Forelimb muscle (tissue), 1 donor: ENCODE results near the gene GATD1. TPM values are rescaled to one million over a fixed set of nuclear protein-coding genes. Genes with fewer than 3 reads are reported as not detected.
A peak's percentile ranks its signal among the peaks of the same experiment; 100 is the strongest.

ENCODE experiments used
- DNase-seq: peaks from one replicate; pipeline ENCODE4 v3.0.0-alpha.2; 2013; ENCODE audit warnings: low read depth
- polyA plus RNA-seq: library from polyadenylated mRNA; unstranded; fragments of 120-200 nt; gene quantifications from one replicate; pipeline ENCODE4 v1.2.1, GENCODE V29; 2013; ENCODE audit not compliant: insufficient read length

Gene GATD1
- polyA plus RNA-seq, 1 donor: 40.5 TPM

- DNase-seq: no peak
These were observed 50.0 kb downstream of the GATD1 start for GRCh38 chr11:727281-727701.

GRCh38 chr11:726278-727220 lies 50.7 kb downstream of the GATD1 start:
- DNase-seq: no peak

- no peak for DNase-seq
These were observed 51.6 kb downstream of the GATD1 start for GRCh38 chr11:725624-726202.

- DNase-seq: no peak
These were observed 52.4 kb downstream of the GATD1 start for GRCh38 chr11:724778-725386.

- no peak for DNase-seq
These were observed 53.1 kb downstream of the GATD1 start for GRCh38 chr11:724049-724777.

- peak; percentile 32 for DNase-seq
These were observed 54.0 kb downstream of the GATD1 start for GRCh38 chr11:723120-723883.

- no peak for DNase-seq
These were observed 54.9 kb downstream of the GATD1 start for GRCh38 chr11:722346-722811.

GRCh38 chr11:721741-722345 lies 55.4 kb downstream of the GATD1 start:
- DNase-seq: no peak

GRCh38 chr11:721247-721740 lies 56.0 kb downstream of the GATD1 start:
- DNase-seq: no peak

GRCh38 chr11:720642-721246 lies 56.5 kb downstream of the GATD1 start:
- DNase-seq: no peak

- no peak for DNase-seq
These were observed 57.2 kb downstream of the GATD1 start for GRCh38 chr11:720017-720641.

- no peak for DNase-seq
These were observed 57.9 kb downstream of the GATD1 start for GRCh38 chr11:719214-720016.

Other genes starting within 250 kb of the GATD1 start
- gene HRAS, start 241.9 kb downstream of the GATD1 start, polyA plus RNA-seq: 120 TPM
- 7.3 TPM for gene LRRC56, start 240.0 kb downstream of the GATD1 start, polyA plus RNA-seq
- 0.52 TPM for gene LMNTD2, start 216.7 kb downstream of the GATD1 start, polyA plus RNA-seq
- 1.8 TPM for gene RASSF7, start 216.5 kb downstream of the GATD1 start, polyA plus RNA-seq
- gene PHRF1, start 201.0 kb downstream of the GATD1 start, polyA plus RNA-seq: 18.4 TPM
- 14.9 TPM for gene IRF7, start 161.5 kb downstream of the GATD1 start, polyA plus RNA-seq
- 1.9 TPM for gene CDHR5, start 152.5 kb downstream of the GATD1 start, polyA plus RNA-seq
- 97.2 TPM for gene SCT, start 150.3 kb downstream of the GATD1 start, polyA plus RNA-seq
- gene DRD4, start 140.2 kb downstream of the GATD1 start, polyA plus RNA-seq: 1.1 TPM
- 28.7 TPM for gene DEAF1, start 82.3 kb downstream of the GATD1 start, polyA plus RNA-seq
- gene TMEM80, start 81.7 kb downstream of the GATD1 start, polyA plus RNA-seq: 17.0 TPM
- 2.0 TPM for gene EPS8L2, start 71.3 kb downstream of the GATD1 start, polyA plus RNA-seq
- gene TALDO1, start 30.0 kb downstream of the GATD1 start, polyA plus RNA-seq: 59.5 TPM
- 0.70 TPM for gene CEND1, start 12.6 kb upstream of the GATD1 start, polyA plus RNA-seq
- gene SLC25A22, start 20.8 kb upstream of the GATD1 start, polyA plus RNA-seq: 9.2 TPM
- gene PIDD1, start 27.7 kb upstream of the GATD1 start, polyA plus RNA-seq: 11.2 TPM
- gene RPLP2, start 32.5 kb upstream of the GATD1 start, polyA plus RNA-seq: 1,639 TPM
- gene PNPLA2, start 41.4 kb upstream of the GATD1 start, polyA plus RNA-seq: 27.6 TPM
- gene CRACR2B, start 50.4 kb upstream of the GATD1 start, polyA plus RNA-seq: 17.6 TPM
- gene CD151, start 55.5 kb upstream of the GATD1 start, polyA plus RNA-seq: 155 TPM
- 109 TPM for gene POLR2L, start 65.0 kb upstream of the GATD1 start, polyA plus RNA-seq
- gene TSPAN4, start 65.4 kb upstream of the GATD1 start, polyA plus RNA-seq: 44.0 TPM
- gene CHID1, start 133.3 kb upstream of the GATD1 start, polyA plus RNA-seq: 61.4 TPM
- gene AP2A2, start 148.4 kb upstream of the GATD1 start, polyA plus RNA-seq: 43.8 TPM